ENCODE results near the gene CBX4.

Gene CBX4

GRCh38 chr17:79808763-79809529 is 30.3 kb downstream of the CBX4 start:
- H3K4me3 ChIP-seq (ENCODE audit: control insufficient read depth, low read depth, low read length) = no peak overlapping the region
- no peak for DNase-seq (ENCODE audit: low read depth)
- TF ChIP-seq, protein P1, sequence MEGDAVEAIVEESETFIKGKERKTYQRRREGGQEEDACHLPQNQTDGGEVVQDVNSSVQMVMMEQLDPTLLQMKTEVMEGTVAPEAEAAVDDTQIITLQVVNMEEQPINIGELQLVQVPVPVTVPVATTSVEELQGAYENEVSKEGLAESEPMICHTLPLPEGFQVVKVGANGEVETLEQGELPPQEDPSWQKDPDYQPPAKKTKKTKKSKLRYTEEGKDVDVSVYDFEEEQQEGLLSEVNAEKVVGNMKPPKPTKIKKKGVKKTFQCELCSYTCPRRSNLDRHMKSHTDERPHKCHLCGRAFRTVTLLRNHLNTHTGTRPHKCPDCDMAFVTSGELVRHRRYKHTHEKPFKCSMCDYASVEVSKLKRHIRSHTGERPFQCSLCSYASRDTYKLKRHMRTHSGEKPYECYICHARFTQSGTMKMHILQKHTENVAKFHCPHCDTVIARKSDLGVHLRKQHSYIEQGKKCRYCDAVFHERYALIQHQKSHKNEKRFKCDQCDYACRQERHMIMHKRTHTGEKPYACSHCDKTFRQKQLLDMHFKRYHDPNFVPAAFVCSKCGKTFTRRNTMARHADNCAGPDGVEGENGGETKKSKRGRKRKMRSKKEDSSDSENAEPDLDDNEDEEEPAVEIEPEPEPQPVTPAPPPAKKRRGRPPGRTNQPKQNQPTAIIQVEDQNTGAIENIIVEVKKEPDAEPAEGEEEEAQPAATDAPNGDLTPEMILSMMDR (conservative IDR thresholded peaks at IDR 0.05; ENCODE audit: control insufficient read depth, insufficient read depth, low read depth, low read length) = no peak

- DNase-seq (ENCODE audit: low read depth) = no peak
- TF ChIP-seq, protein P1 (conservative IDR thresholded peaks at IDR 0.05; ENCODE audit: control insufficient read depth, insufficient read depth, low read depth, low read length) = no peak
- no peak overlapping the region for H3K4me3 ChIP-seq (ENCODE audit: control insufficient read depth, low read depth, low read length)
Measured at GRCh38 chr17:79806863-79807720, 32.1 kb downstream of the CBX4 start.

- TF ChIP-seq, protein P1 (conservative IDR thresholded peaks at IDR 0.05; ENCODE audit: control insufficient read depth, insufficient read depth, low read depth, low read length) = no peak
- no peak for DNase-seq (ENCODE audit: low read depth)
- no peak overlapping the region for H3K4me3 ChIP-seq (ENCODE audit: control insufficient read depth, low read depth, low read length)
Measured at GRCh38 chr17:79806446-79806760, 32.8 kb downstream of the CBX4 start.

DNA sequence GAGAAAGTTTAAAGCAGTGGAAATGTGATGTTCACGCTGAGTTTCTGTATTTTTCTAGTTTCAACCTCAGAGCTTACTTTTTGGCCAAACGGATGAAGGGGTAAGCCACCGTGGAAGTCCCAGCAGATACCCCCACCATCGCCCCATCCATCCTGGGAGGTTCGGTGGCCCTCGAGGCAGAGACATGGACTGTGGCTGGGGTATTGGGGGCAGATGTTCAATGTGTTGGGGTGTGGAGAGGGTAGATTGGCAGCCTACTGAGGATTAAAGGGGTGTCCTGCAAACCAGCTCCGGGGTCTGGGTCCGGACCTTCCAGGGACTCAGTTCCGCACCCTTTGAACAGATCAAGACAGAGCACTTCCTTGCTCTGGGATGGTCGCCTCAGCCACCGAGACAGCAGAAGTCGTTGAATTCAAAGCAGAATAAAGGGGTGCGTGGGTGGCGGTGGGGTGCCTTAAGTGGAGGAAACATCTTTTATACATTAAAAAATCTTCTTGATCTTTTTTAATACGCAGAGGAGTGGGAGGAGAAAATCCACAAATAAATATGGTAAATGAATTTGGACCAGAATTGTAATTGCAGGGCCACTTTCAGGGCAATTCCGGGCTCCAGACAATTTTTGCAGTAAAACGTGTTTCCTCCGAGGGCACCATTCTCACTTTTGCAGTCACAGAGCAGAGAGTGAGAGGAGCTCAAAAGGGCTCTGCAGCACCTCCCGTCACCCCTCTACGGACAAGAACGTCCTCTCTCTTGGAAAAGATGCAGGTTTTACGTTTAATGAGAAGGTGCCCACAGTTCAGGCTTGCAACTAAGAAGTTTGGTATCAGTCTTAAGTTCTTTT is 34.2 kb downstream of the CBX4 start:
- no peak overlapping the region for H3K4me3 ChIP-seq (ENCODE audit: control insufficient read depth, low read depth, low read length)
- DNase-seq (ENCODE audit: low read depth) = no peak
- TF ChIP-seq, protein P1 (conservative IDR thresholded peaks at IDR 0.05; ENCODE audit: control insufficient read depth, insufficient read depth, low read depth, low read length) = no peak

- TF ChIP-seq, protein P1 (conservative IDR thresholded peaks at IDR 0.05; ENCODE audit: control insufficient read depth, insufficient read depth, low read depth, low read length) = no peak
- peak; percentile 29 for DNase-seq (ENCODE audit: low read depth)
- no peak overlapping the region for H3K4me3 ChIP-seq (ENCODE audit: control insufficient read depth, low read depth, low read length)
Measured at GRCh38 chr17:79803997-79804855, 35.0 kb downstream of the CBX4 start.

All from fibroblast of mammary gland (primary cell).